ENCODE measurements around the gene NRBF2.
"Not testable (repeated sequence)": the region's sequence is repeated elsewhere in the genome, so short reads cannot be mapped to it uniquely, and the experiment has no call there.

The NRBF2 gene

GRCh38 chr10:63119041-63119440 is 14.1 kb upstream of the NRBF2 start:
- DNase-seq: no peak

DNA sequence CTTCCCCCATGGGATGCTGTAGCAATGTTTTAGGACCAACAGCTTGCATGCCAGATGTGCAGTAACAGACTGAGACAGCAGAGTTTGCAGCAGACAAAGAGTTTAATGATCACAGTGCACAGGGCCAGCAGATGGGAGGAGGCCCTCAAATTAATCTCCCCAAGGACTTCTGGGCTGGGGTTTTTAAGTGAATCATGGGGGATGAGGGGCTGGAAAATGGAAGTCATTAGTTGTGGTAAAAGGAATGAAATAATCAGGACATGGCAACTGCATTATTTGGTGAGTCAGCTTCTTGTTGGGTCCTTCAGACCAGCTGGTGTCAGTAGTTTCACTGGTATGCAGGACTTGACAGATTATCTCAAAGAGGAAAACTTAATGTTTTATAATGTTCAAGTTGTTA is 12.6 kb upstream of the NRBF2 start:
- no peak for DNase-seq

- DNase-seq: no peak
Measured at GRCh38 chr10:63123727-63124362, 9.3 kb upstream of the NRBF2 start.

GRCh38 chr10:63125459-63125858 is 7.7 kb upstream of the NRBF2 start:
- no peak for DNase-seq

GRCh38 chr10:63128443-63128842 is 4.7 kb upstream of the NRBF2 start:
- DNase-seq: no peak

GRCh38 chr10:63129888-63130287 is 3.2 kb upstream of the NRBF2 start:
- no peak for DNase-seq

- DNase-seq: no peak
Measured at GRCh38 chr10:63132651-63133055, 475 bp upstream of the NRBF2 start.

DNA sequence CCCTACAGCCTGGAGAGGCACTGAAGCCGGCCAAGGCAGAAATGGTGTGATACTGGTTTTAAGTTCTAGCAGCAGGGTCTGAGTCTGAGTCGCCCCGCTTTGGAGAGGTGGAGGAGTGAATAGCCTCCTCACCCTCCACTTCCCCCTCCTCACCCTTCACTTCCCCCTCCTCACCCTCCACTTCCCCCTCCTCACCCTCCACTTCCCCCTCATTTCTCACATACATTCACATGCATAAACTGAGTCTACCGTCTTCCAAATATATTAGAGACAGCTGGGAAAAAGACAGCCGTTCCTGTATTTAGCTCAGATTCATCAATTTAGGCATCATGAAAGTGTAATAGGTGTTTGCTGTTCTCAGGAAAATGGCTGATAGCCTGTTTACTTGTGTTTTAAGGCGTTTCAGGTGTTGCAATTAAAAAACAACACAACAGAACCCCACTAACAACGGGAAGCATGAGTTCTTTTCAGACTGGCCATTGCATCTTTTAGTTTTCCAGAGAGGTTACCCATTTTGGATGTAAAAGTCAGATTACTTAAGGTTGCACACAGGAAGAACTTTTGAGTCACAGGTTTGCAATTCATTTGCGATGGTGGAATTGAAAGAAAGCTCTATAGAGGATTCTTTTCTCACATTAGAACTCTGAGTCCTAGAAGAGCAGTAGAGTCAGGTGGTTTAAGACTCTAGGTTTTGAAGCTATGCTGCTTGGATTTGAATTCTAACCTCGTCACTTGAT is 861 bp downstream of the NRBF2 start:
- no peak for DNase-seq

- DNase-seq: no peak
Measured at GRCh38 chr10:63137306-63137705, 4.2 kb downstream of the NRBF2 start.

- DNase-seq: no peak
Measured at GRCh38 chr10:63140077-63140476, 6.9 kb downstream of the NRBF2 start.

- no peak for DNase-seq
Measured at GRCh38 chr10:63142136-63142535, 9.0 kb downstream of the NRBF2 start.

DNA sequence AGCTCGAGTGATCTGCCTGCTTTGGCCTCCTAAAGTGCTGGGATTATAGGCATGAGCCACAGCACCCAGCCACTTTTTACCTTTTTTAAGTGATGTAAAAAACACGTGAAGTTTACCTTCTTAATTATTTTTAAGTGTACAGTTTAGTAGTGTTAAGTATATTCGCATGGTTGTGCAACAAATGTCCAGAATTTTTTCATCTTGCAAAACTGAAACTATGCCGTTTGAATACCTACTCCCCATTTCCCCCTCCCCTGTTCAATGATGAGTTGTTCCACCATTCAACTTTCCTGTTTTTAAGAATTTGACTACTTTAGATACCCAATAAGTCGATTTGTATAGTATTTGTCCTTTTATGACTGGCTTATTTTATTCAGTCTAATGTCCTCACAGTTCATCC is 10.9 kb downstream of the NRBF2 start:
- no peak for DNase-seq

GRCh38 chr10:63145782-63146181 is 12.7 kb downstream of the NRBF2 start:
- DNase-seq: no peak

- no peak for DNase-seq
Measured at GRCh38 chr10:63146503-63146902, 13.4 kb downstream of the NRBF2 start.

- DNase-seq: no peak
Measured at GRCh38 chr10:63150745-63151144, 17.6 kb downstream of the NRBF2 start.

DNA sequence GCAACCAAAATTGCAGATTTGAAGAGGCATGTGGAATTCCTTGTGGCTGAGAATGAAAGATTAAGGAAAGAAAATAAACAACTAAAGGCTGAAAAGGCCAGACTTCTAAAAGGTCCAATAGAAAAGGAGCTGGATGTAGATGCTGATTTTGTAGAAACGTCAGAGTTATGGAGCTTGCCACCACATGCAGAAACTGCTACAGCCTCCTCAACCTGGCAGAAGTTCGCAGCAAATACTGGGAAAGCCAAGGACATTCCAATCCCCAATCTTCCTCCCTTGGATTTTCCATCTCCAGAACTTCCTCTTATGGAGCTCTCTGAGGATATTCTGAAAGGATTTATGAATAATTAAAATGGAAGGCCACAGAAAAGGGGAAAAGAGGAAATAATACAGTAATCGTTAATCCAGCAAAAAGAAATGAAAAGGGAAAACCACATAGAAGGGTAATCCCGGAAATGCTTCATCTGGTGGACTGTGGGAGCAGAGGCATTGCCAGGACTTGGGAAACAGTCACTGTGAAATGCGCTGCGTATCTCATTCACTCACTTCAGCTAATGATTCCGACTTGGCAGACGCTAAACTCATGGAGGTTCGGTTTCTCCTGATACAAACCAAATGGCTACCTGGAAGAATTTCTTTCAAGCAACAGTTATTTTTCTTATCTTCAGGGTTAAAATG is 20.9 kb downstream of the NRBF2 start:
- DNase-seq: not testable (repeated sequence)

DNA sequence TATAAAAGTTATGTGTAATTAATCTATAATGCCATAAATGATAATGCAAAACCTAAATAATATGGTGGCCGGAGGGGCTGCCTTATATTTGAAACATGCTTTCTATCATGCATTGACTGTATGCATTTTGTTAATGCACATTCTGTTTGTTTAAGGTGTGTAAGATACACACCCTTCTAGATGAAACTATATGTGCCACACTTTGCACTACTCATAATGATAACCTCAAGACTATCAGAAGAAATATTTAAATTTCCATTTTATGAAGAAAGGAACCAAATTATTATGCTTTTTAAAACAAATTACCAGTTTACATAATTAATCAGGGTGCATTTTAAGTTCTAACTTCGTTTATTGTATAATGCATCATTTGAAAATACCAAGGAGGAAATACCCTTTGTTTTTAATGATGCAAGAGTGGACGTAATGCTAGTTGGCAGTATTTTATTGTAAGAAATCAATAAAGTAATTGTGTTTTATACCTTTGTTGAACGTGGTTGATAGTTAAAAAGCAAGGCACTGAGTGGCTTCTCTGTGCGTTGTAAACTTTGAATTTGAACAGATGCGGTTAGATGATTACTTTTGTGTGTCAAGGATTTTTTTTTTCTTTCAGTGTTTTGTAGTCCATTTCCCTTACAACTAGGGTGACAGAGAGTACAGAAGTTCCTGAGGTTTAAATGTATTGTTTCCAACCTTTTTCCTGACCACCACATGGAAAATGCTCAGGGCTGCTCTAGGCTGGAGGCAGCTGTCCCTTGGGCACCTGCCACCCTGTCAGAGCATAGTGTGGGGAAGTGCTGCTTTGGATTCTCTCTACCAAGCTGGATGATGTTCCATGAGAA is 21.6 kb downstream of the NRBF2 start:
- no peak for DNase-seq

DNA sequence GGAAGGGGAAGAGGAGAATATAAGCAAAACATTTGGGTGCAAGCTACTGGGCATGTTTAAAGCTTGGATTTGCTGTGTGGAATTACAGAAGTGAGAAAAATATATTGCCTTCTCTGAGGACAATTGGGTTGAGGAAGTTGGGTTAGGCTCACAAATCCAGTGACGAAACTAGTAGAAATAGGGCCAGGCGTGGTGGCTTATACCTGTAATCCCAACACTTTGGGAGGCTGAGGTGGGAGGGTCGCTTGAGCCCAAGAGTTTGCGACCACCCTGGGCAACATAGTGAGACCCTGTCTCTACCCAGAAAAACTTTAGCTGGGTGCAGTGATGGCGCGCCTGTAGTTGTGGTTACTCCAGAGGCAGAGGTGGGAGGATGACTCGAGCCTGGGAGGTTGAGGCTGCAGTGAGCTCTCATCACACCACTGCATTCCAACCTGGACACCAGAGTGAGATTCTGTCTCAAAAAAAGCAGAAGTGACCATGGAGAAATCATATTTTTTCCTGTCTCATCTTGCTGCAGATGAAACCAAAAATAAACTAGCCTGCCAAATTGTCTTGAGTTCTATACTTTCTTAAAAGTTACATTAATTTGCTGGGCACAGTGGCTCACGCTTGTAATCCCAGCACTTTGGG is 22.4 kb downstream of the NRBF2 start:
- DNase-seq: no peak

DNA sequence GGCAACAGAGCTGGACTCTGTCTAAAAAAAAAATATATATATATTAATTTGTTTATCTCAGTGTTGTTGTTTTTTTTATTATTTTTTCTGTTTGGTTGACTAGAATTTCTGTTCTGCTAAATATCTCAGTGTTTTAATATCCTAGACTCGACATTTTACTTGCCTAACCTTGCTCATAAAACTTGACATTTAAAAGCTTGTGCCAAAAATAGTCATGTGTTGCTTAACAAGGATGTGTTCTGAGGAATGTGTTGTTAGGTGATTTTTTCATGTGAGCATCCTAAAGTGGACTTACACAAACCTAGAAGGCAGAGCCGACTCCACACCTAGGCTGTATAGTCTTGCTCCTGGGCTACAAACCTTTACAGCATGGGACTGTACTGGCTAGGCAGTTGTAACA is 23.1 kb downstream of the NRBF2 start:
- no peak for DNase-seq

DNA sequence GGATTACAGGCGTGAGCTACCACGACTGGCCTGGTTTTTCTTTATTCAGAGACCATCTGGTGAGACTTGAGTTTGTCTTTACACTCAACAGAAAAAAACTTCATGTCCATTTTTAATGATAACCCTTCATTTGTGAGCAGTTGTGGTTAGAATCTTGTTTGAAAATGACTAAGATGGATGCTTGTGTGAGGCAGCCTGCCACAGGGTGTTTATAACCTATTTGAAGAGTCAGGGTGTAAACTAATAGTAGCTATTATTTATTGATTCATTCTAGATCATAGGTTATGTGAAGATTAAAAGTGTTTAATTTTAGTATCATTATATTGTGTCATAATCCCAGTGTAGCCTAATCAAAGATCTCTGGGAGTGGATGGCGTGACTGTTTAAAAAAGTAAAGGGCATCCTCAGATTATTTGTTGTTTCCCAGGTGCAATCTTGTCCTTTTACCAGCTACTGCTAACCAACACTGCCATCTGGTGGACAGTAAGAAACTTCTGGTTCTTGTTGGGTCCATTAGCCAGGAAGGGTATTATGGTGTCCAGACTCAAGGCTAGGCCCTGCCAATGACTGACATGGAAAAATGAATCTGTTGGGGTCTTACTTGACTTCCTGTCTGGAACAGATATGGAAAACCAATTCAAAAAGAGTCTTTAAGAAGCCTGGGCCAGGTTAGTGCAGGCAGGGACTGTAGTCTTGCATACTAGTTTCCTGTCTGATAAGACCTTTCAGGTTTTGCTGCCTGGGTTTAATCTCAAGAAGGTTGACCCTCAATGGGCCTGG is 24.9 kb downstream of the NRBF2 start:
- peak; percentile 77 for DNase-seq

DNA sequence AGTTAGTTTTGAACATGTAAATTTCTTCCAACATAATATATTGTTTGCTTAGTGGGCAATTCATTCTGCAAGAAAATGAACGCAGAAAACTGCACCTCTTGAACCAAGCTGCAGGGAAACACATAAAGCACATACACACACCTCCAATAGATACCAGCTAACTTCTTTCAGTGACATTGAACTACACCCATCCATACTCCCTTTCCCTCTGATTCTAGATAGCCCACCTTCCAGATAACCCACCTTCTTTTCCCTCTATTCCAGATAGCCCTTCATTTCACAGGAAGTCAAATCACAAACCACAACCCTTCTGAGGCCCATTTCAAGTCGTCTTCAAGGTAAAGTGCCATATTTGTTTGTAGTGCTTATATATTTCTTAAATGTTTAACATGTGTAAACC is 28.5 kb downstream of the NRBF2 start:
- DNase-seq: no peak

DNA sequence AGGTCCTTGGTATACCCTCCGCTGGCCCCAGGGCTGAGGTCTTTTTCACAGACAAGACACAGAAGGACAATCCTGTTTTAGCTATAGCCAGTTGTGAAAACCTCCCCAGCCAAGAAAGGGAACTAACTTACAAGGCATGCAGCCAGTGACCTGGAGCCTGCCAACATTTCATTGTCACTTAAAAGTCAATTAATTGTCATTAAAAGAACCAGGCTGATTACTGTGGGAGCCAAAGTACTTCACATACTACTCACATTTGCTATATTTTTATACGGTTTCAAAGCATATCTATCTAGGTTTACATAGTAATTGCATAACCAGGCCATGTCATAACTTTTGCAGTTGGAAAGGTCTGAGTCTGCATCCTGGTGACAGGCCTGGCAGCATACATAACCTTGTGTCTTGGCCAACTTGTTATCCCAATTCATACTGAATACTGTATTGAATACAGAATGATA is 31.1 kb downstream of the NRBF2 start:
- DNase-seq: no peak
